ENCODE results near the gene SYCE3. TPM values are rescaled to one million over a fixed set of nuclear protein-coding genes. Genes with fewer than 3 reads are reported as not detected.

Gene SYCE3
- total and polyA plus RNA-seq, 9 of the 15 experiments (the other 6 are each of a cell fraction or from before 2014, with no cell fraction given), result 0.56 TPM; not detected in 8

DNA sequence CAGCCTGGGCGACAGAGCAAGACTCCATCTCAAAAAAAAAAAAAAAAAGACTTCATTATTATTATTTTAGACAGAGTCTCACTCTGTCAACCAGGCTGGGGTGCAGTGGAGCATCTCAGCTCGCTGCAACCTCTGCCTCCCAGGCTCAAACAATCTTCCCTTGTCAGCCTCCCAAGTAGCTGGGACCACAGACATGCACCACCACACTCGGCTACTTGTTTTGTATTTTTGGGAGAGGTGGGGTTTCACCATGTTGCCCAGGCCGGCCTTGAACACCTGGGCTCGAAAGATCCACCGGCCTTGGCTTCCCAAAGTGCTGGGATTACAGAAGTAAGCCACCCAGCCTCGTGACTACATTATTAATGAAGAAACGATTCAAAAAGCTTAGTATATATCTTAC lies 27.6 kb downstream of the SYCE3 start:
- intact Hi-C loops (cut with micrococcal nuclease), result no loop called here
- Histone ChIP-seq H3K27me3 (ENCODE audit: control insufficient read depth in 2 of 2, insufficient read depth in 2 of 2, low read length in 2 of 2) (no peaks in the 10 kb centered on the region), H3K9me1 (ENCODE audit: control insufficient read depth, insufficient read depth, low read length) (no peaks in the 10 kb centered on the region), H3K9ac (ENCODE audit: insufficient read depth in 1 of 2, low read depth in 2 of 2, low read length in 2 of 2) (no peak overlapping the region), H2AFZ (ENCODE audit: low read depth, low read length) (no peak overlapping the region), H4K20me1 (replicated peaks; ENCODE audit: control insufficient read depth, insufficient read depth, low read length) (no peaks in the 10 kb centered on the region), H3K4me1 (replicated peaks in 1 of 2; ENCODE audit: control insufficient read depth in 2 of 2, insufficient read depth in 2 of 2, low read length in 2 of 2) (peaks cover 19 to 35% of the 10 kb centered on the region in 2 experiments; a peak in 4 of 5 replicates), H3K79me2 (ENCODE audit: control insufficient read depth, insufficient read depth, low read length) (no peaks in the 10 kb centered on the region), H3K4me2 (ENCODE audit: insufficient read depth, low read length) (no peak overlapping the region), H3K9me3 (replicated peaks; ENCODE audit: control insufficient read depth, insufficient read depth, low read depth, low read length) (0 out of 2 replicates have a peak, but pooled peaks cover 2% of the 10 kb centered on the region), H3K36me3 (ENCODE audit: control insufficient read depth, insufficient read depth, low read length) (no peaks in the 10 kb centered on the region), H3K27ac (ENCODE audit: extremely low read depth, low read depth, low read length) (no peak overlapping the region), H3K4me3 (no peak overlapping the region)
- no peak for ATAC-seq
- ChIA-PET POLR2A (interaction anchor here (0.5 kb wide), 1 partner anchor 704 kb away, joined by 3 read pairs; no protein-coding TSS in a partner anchor), CTCF (ENCODE audit: low intra/inter-chr PET ratio) (no interaction called here)
- no peak for DNase-seq (ENCODE audit: extremely low read depth in 1 of 4, low spot score in 3 of 4)
- no TSS peak for BruUV-seq (replicated peaks)
- in situ Hi-C loops (cut with MboI), result no loop called here
- TF ChIP-seq HMGN3 (IDR thresholded peaks at IDR 0.05; ENCODE audit: borderline replicate concordance, extremely low read depth, insufficient read length, low read depth, low read length), result no peak
- TF ChIP-seq TCFL5 (CRISPR knock-in tag; conservative IDR thresholded peaks at IDR 0.05), result no peak
- TF ChIP-seq KLF6 (CRISPR knock-in tag; IDR thresholded peaks at IDR 0.05; ENCODE audit: borderline replicate concordance), result no peak
- no peak for TF ChIP-seq ZMIZ1 (IDR thresholded peaks at IDR 0.05; ENCODE audit: low read depth in 2 of 2, low read length in 2 of 2)
- TF ChIP-seq ZNF134 (CRISPR knock-in tag; conservative IDR thresholded peaks at IDR 0.05), result no peak
- TF ChIP-seq MED1 (CRISPR knock-in tag; IDR thresholded peaks at IDR 0.05; ENCODE audit: borderline replicate concordance), result no peak
- TF ChIP-seq ILF3 (IDR thresholded peaks at IDR 0.05; ENCODE audit: borderline replicate concordance), result no peak
- TF ChIP-seq RFX7 (CRISPR knock-in tag; IDR thresholded peaks at IDR 0.05), result no peak
- no peak for TF ChIP-seq ARID2 (IDR thresholded peaks at IDR 0.05)
- TF ChIP-seq DMBX1 (CRISPR knock-in tag; IDR thresholded peaks at IDR 0.05; ENCODE audit: borderline replicate concordance), result no peak
- TF ChIP-seq KLF16 (IDR thresholded peaks at IDR 0.05), result no peak
- TF ChIP-seq POLR2AphosphoS2 (IDR thresholded peaks at IDR 0.05; ENCODE audit: low read length), result no peak
- TF ChIP-seq ZNF232 (CRISPR knock-in tag; IDR thresholded peaks at IDR 0.05), result no peak
- TF ChIP-seq ERF (CRISPR knock-in tag; IDR thresholded peaks at IDR 0.05), result no peak
- TF ChIP-seq, protein P1, sequence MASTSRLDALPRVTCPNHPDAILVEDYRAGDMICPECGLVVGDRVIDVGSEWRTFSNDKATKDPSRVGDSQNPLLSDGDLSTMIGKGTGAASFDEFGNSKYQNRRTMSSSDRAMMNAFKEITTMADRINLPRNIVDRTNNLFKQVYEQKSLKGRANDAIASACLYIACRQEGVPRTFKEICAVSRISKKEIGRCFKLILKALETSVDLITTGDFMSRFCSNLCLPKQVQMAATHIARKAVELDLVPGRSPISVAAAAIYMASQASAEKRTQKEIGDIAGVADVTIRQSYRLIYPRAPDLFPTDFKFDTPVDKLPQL (IDR thresholded peaks at IDR 0.05; ENCODE audit: extremely low read depth, insufficient read length), result no peak
- no peak for TF ChIP-seq TFAM (CRISPR knock-in tag; conservative IDR thresholded peaks at IDR 0.05)
- no peak for TF ChIP-seq NR0B1 (IDR thresholded peaks at IDR 0.05; ENCODE audit: partially characterized antibody)
- TF ChIP-seq NEUROD1 (IDR thresholded peaks at IDR 0.05; ENCODE audit: borderline replicate concordance, low read depth, low read length, partially characterized antibody), result no peak
- TF ChIP-seq SRSF3 (IDR thresholded peaks at IDR 0.05; ENCODE audit: insufficient read depth, low read length), result no peak
- no peak for FAIRE-seq
- 71% methylated on average over 6 of the region's 8 CpGs for WGBS (ENCODE audit: insufficient coverage, low coverage, missing lambda C conversion rate)

Data from K562 (cell line).